HepG2 (cell line): ENCODE data around the gene ESRRG. TPM values are rescaled to one million over a fixed set of nuclear protein-coding genes. Genes with fewer than 3 reads are reported as not detected.

Experiments used
- NBN ChIP-seq: fragments of 450-650 bp; conservative IDR thresholded peaks from 2 replicates; pipeline ENCODE4 v1.6.1; 2017
- NKX3-1 ChIP-seq: sonication (generic); formaldehyde crosslinking; IDR thresholded peaks from 2 replicates; pipeline ENCODE4 v1.5.0; 2020; ENCODE audit warnings: missing genetic modification reagents
- PAF1 ChIP-seq: IDR thresholded peaks from 2 replicates; pipeline ENCODE4 v1.6.1; 2016; ENCODE audit warnings: missing genetic modification reagents, missing compliant biosample characterization
- PHF8 ChIP-seq: sonication (generic); formaldehyde crosslinking; IDR thresholded peaks from 2 replicates; pipeline ENCODE4 v1.5.0; 2020; ENCODE audit warnings: missing genetic modification reagents
- TBL1XR1 ChIP-seq: fragments of 150-350 bp; IDR thresholded peaks from 2 replicates; pipeline ENCODE4 v1.6.1; 2014; ENCODE audit warnings: borderline replicate concordance, low read length; ENCODE audit not compliant: partially characterized antibody
- ZBTB3 ChIP-seq: sonication (generic); formaldehyde crosslinking; IDR thresholded peaks from 2 replicates; pipeline ENCODE4 v1.4.0; 2020; ENCODE audit warnings: low read depth, mild to moderate bottlenecking, moderate library complexity, missing genetic modification reagents, borderline replicate concordance
- ZNF101 ChIP-seq: sonication (generic); formaldehyde crosslinking; IDR thresholded peaks from 2 replicates; pipeline ENCODE4 v1.4.0; 2020; ENCODE audit warnings: mild to moderate bottlenecking, low read depth, missing genetic modification reagents, borderline replicate concordance
- ZNF572 ChIP-seq: sonication (generic); formaldehyde crosslinking; IDR thresholded peaks from 2 replicates; pipeline ENCODE4 v1.5.1; 2020; ENCODE audit warnings: mild to moderate bottlenecking, missing genetic modification reagents
- ZNF614 ChIP-seq: IDR thresholded peaks from 2 replicates; pipeline ENCODE4 v1.6.1; 2018; ENCODE audit warnings: missing biosample characterization, missing genetic modification reagents, inconsistent platforms, borderline replicate concordance
- polyA plus RNA-seq, 8 experiments: library from polyadenylated mRNA; depleted of rRNA in 3 of 8; stranded (reverse) in 7 of 8; unstranded in 1 of 8; fragments of >200 nt; fragmentation: Illumina TruSeq in 4 of 8; extraction: Trizol in 4 of 8; gene quantifications; 2 replicates each; pipeline versions ENCODE4 v1.2.1 to v1.2.3, GENCODE V29; 2011 to 2016; ENCODE audit warnings: low read depth in 4 of 8, missing spikeins in 1 of 8, mixed read lengths in 1 of 8; ENCODE audit not compliant: insufficient read depth in 1 of 8
- total RNA-seq, 5 experiments: library from RNA; depleted of rRNA; stranded (reverse); fragments of >200 nt; fragmentation: Illumina TruSeq; extraction: Trizol; gene quantifications; 2 replicates each; pipeline ENCODE4 v1.2.3, GENCODE V29; 2016; ENCODE audit warnings: low read depth in 1 of 5
- TF ChIP-seq, protein P1 (sequence below): IDR thresholded peaks from 2 replicates; pipeline ENCODE4 v1.6.1; 2018; ENCODE audit warnings: missing genetic modification reagents, mild to moderate bottlenecking, missing compliant biosample characterization
- TF ChIP-seq, protein P2 (sequence below): IDR thresholded peaks from 2 replicates; pipeline ENCODE4 v1.6.1; 2016; ENCODE audit warnings: mild to moderate bottlenecking
- TF ChIP-seq, protein P3 (sequence below), 2 experiments: sonication (generic) in 1 of 2; formaldehyde crosslinking in 1 of 2; IDR thresholded peaks; 2 replicates each; pipeline versions ENCODE4 v1.6.1 to v1.9.0; 2014 to 2022; ENCODE audit warnings: antibody characterized with exemption in 1 of 2, borderline replicate concordance in 1 of 2, inconsistent platforms in 1 of 2, low read depth in 1 of 2, missing genetic modification reagents in 1 of 2
- TF ChIP-seq, protein P4 (sequence below): sonication (generic); formaldehyde crosslinking; IDR thresholded peaks from 2 replicates; pipeline ENCODE4 v1.4.0; 2020; ENCODE audit warnings: missing genetic modification reagents
- TF ChIP-seq, protein P5 (sequence below): sonication (generic); formaldehyde crosslinking; IDR thresholded peaks from 2 replicates; pipeline ENCODE4 v1.5.1; 2020; ENCODE audit warnings: mild to moderate bottlenecking, missing genetic modification reagents, moderate library complexity

ESRRG gene
- total and polyA plus RNA-seq, 2 of the 13 experiments (the other 11 are each of a cell fraction or from before 2014, with no cell fraction given) = not detected

DNA sequence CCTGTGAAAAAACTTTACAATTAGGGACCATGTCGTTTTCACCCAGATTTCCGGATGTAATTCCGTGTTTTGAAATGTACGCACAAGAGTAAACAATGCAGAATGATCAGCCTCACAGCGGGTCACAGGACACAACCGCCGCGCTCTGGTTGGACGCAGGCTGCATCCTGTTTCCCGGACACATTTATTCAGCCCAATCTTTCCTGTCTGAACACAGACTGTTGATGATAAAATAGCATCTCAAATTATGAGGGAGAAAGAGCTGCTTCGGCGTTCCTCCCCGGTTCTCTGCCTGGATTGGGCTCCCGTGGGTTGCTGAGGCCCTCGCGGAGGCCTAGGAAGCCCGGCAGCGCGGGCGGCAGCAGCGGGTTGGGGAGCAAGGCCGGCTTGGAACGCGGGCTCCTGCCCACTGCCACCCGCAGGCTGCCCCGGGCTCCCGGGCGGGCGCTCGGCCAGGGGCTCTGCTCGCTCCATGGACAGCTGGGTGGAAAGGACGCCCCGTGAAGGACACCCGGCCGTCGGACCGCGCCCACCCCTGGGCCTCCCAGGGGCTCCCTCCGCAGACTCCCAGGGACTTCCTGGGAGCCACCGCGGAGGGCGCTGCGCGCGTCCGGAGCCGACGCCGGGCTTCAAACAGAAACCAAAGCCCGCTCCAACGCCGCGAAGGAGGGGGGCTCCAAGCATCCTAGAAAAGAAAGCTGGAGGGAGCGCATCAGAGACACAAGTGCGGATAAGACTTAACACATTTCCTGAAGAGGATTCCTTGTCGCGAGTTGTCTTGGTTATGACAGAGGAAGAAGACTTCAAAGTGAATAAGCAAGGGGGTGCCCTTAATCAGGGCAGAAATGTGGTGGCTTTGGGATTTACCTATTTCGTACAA lies 122.3 kb downstream of the ESRRG start (continued):
- no peak for TF ChIP-seq ZNF101 (CRISPR knock-in tag)
- TF ChIP-seq ZNF614 (CRISPR knock-in tag) = 0 out of 2 replicates have a peak, but pooled peaks have one; percentile 27
- TF ChIP-seq, protein P1, sequence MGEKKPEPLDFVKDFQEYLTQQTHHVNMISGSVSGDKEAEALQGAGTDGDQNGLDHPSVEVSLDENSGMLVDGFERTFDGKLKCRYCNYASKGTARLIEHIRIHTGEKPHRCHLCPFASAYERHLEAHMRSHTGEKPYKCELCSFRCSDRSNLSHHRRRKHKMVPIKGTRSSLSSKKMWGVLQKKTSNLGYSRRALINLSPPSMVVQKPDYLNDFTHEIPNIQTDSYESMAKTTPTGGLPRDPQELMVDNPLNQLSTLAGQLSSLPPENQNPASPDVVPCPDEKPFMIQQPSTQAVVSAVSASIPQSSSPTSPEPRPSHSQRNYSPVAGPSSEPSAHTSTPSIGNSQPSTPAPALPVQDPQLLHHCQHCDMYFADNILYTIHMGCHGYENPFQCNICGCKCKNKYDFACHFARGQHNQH (CRISPR knock-in tag) = 0 out of 2 replicates have a peak, but pooled peaks have one; percentile 20
- TF ChIP-seq, protein P2, sequence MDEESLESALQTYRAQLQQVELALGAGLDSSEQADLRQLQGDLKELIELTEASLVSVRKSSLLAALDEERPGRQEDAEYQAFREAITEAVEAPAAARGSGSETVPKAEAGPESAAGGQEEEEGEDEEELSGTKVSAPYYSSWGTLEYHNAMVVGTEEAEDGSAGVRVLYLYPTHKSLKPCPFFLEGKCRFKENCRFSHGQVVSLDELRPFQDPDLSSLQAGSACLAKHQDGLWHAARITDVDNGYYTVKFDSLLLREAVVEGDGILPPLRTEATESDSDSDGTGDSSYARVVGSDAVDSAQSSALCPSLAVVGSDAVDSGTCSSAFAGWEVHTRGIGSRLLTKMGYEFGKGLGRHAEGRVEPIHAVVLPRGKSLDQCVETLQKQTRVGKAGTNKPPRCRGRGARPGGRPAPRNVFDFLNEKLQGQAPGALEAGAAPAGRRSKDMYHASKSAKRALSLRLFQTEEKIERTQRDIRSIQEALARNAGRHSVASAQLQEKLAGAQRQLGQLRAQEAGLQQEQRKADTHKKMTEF (CRISPR knock-in tag) = peak; percentile 52; the same call in 1 of the 2 replicates
- TF ChIP-seq ZBTB3 (CRISPR knock-in tag) = no peak
- no peak for TF ChIP-seq TBL1XR1
- peak; percentile 54; the same call in 1 of the 2 replicates for TF ChIP-seq NKX3-1 (CRISPR knock-in tag)
- no peak for TF ChIP-seq PAF1 (CRISPR knock-in tag)
- TF ChIP-seq, protein P3, sequence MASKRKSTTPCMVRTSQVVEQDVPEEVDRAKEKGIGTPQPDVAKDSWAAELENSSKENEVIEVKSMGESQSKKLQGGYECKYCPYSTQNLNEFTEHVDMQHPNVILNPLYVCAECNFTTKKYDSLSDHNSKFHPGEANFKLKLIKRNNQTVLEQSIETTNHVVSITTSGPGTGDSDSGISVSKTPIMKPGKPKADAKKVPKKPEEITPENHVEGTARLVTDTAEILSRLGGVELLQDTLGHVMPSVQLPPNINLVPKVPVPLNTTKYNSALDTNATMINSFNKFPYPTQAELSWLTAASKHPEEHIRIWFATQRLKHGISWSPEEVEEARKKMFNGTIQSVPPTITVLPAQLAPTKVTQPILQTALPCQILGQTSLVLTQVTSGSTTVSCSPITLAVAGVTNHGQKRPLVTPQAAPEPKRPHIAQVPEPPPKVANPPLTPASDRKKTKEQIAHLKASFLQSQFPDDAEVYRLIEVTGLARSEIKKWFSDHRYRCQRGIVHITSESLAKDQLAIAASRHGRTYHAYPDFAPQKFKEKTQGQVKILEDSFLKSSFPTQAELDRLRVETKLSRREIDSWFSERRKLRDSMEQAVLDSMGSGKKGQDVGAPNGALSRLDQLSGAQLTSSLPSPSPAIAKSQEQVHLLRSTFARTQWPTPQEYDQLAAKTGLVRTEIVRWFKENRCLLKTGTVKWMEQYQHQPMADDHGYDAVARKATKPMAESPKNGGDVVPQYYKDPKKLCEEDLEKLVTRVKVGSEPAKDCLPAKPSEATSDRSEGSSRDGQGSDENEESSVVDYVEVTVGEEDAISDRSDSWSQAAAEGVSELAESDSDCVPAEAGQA (IDR thresholded peaks at IDR 0.05; ENCODE audit: low read depth) = no peak
- TF ChIP-seq, protein P3 (CRISPR knock-in tag; IDR thresholded peaks at IDR 0.05; ENCODE audit: borderline replicate concordance) = no peak
- 0 out of 2 replicates have a peak, but pooled peaks have one; percentile 46 for TF ChIP-seq ZNF572
- TF ChIP-seq, protein P4, sequence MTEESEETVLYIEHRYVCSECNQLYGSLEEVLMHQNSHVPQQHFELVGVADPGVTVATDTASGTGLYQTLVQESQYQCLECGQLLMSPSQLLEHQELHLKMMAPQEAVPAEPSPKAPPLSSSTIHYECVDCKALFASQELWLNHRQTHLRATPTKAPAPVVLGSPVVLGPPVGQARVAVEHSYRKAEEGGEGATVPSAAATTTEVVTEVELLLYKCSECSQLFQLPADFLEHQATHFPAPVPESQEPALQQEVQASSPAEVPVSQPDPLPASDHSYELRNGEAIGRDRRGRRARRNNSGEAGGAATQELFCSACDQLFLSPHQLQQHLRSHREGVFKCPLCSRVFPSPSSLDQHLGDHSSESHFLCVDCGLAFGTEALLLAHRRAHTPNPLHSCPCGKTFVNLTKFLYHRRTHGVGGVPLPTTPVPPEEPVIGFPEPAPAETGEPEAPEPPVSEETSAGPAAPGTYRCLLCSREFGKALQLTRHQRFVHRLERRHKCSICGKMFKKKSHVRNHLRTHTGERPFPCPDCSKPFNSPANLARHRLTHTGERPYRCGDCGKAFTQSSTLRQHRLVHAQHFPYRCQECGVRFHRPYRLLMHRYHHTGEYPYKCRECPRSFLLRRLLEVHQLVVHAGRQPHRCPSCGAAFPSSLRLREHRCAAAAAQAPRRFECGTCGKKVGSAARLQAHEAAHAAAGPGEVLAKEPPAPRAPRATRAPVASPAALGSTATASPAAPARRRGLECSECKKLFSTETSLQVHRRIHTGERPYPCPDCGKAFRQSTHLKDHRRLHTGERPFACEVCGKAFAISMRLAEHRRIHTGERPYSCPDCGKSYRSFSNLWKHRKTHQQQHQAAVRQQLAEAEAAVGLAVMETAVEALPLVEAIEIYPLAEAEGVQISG = 0 out of 2 replicates have a peak, but pooled peaks have one; percentile 24
- no peak for TF ChIP-seq NBN
- TF ChIP-seq PHF8 = peak; percentile 37; the same call in 1 of the 2 replicates
- TF ChIP-seq, protein P5, sequence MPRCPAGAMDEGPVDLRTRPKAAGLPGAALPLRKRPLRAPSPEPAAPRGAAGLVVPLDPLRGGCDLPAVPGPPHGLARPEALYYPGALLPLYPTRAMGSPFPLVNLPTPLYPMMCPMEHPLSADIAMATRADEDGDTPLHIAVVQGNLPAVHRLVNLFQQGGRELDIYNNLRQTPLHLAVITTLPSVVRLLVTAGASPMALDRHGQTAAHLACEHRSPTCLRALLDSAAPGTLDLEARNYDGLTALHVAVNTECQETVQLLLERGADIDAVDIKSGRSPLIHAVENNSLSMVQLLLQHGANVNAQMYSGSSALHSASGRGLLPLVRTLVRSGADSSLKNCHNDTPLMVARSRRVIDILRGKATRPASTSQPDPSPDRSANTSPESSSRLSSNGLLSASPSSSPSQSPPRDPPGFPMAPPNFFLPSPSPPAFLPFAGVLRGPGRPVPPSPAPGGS (CRISPR knock-in tag) = no peak
